Naive thymus-derived CD8-positive, alpha-beta T cell (primary cell): ENCODE measurements around the gene PYROXD2. TPM values are rescaled to one million over a fixed set of nuclear protein-coding genes. Genes with fewer than 3 reads are reported as not detected.
A peak's percentile ranks its signal among the peaks of the same experiment; 100 is the strongest.

ENCODE experiments used
- ATAC-seq, 2 donors: fragments of 150-1000 bp; cut with Tn5 transposase in 1 of 2; sonication (Bioruptor Pico), chemical (Tn5 transposase) in 1 of 2; 1 replicate in 1 of 2; 2 replicates in 1 of 2; pipeline ENCODE4 v1.10.0; 2021; ENCODE audit warnings: mild to moderate bottlenecking in 2 of 2, moderate library complexity in 2 of 2
- POLR2A ChIA-PET: fragments of 350-600 bp; sonication (Branson Sonifier 250); formaldehyde crosslinking; loops from one replicate; lab custom pipeline; 2021; ENCODE audit warnings: antibody characterized with exemption; lab: Charles Lee
- DNase-seq, 10 donors: peaks; one replicate each; pipeline versions ENCODE4 v3.0.0 to v3.0.0-alpha.2; 2020 to 2022
- H3K27ac Mint-ChIP-seq, 10 donors: one replicate each; pipeline ENCODE4 v1.8.0; 2020 to 2022; ENCODE audit warnings: mild to moderate bottlenecking in 10 of 10, mixed read lengths in 10 of 10, moderate library complexity in 4 of 10, inconsistent platforms in 1 of 10
- H3K27me3 Mint-ChIP-seq, 5 donors: one replicate each; pipeline ENCODE4 v1.8.0; 2021 to 2022; ENCODE audit warnings: mixed read lengths in 5 of 5
- H3K36me3 Mint-ChIP-seq, 3 donors: one replicate each; pipeline ENCODE4 v1.8.0; 2020 to 2022; ENCODE audit warnings: mixed read lengths in 3 of 3, mild to moderate bottlenecking in 2 of 3, inconsistent platforms in 1 of 3
- H3K4me1 Mint-ChIP-seq, 4 donors: one replicate each; pipeline ENCODE4 v1.8.0; 2021 to 2022; ENCODE audit warnings: mixed read lengths in 4 of 4
- H3K4me3 Mint-ChIP-seq, 10 donors: one replicate each; pipeline ENCODE4 v1.8.0; 2020 to 2022; ENCODE audit warnings: mild to moderate bottlenecking in 10 of 10, mixed read lengths in 10 of 10, moderate library complexity in 6 of 10, inconsistent platforms in 1 of 10
- H3K9me3 Mint-ChIP-seq, 9 donors: one replicate each; pipeline ENCODE4 v1.8.0; 2020 to 2022; ENCODE audit warnings: mixed read lengths in 9 of 9, mild to moderate bottlenecking in 3 of 9, inconsistent platforms in 1 of 9, moderate library complexity in 1 of 9
- microRNA-seq: library from miRNA; unstranded; fragments of <30 nt; microRNA quantifications from one replicate; pipeline ENCODE4 v1.2.0, GENCODE V29; 2022; ENCODE audit warnings: borderline microRNAs expressed
- polyA plus RNA-seq, 3 donors: library from polyadenylated mRNA; unstranded; fragments of 300-500 nt; fragmentation: Illumina TruSeq; gene quantifications; one replicate each; pipeline ENCODE4 v1.2.3, GENCODE V29; 2021
- total RNA-seq, 8 experiments: library from RNA in 2 of 8; stranded (reverse) in 2 of 8; gene quantifications; one replicate each; pipeline ENCODE4 v1.2.3 and lab custom pipeline; 2021 to 2026

Gene PYROXD2
- total and polyA plus RNA-seq, 5 experiments from 2014 or later: 3.8 to 20.3 (median 5.7) TPM

DNA sequence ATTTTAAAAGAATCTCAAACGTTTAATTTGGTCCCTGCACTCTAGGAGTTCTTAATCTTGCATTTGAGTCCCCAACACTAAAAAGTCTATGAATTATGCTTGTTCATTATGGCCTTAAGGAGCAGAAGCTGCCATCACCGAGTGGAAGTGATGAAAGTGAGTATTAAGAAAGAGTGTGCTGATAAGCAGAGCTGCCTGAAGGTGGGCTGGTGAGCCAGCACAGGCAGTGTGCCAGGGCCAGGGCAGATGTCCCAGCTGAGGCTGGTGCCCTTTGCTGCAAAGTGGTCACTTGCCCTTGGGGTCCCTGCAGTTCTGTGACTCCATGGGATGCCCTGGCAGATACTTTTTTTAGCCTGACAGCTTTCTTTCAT is 74.1 kb downstream of the PYROXD2 start:
- ATAC-seq: no peak
- H3K36me3 Mint-ChIP-seq: no peaks in the 10 kb centered on the region
- peak overlapping the region in 1 of 10 donors; percentile 22 for H3K27ac Mint-ChIP-seq
- peaks cover 0 to 32% (median 10%) of the 10 kb centered on the region in 4 donors for H3K4me1 Mint-ChIP-seq
- DNase-seq: no peak
- peaks cover 5 to 44% (median 21%) of the 10 kb centered on the region in 5 donors for H3K27me3 Mint-ChIP-seq
- POLR2A ChIA-PET: no interaction called here
- no peak overlapping the region for H3K4me3 Mint-ChIP-seq
- peaks cover 0 to 6% (median 2%) of the 10 kb centered on the region in 9 donors for H3K9me3 Mint-ChIP-seq

DNA sequence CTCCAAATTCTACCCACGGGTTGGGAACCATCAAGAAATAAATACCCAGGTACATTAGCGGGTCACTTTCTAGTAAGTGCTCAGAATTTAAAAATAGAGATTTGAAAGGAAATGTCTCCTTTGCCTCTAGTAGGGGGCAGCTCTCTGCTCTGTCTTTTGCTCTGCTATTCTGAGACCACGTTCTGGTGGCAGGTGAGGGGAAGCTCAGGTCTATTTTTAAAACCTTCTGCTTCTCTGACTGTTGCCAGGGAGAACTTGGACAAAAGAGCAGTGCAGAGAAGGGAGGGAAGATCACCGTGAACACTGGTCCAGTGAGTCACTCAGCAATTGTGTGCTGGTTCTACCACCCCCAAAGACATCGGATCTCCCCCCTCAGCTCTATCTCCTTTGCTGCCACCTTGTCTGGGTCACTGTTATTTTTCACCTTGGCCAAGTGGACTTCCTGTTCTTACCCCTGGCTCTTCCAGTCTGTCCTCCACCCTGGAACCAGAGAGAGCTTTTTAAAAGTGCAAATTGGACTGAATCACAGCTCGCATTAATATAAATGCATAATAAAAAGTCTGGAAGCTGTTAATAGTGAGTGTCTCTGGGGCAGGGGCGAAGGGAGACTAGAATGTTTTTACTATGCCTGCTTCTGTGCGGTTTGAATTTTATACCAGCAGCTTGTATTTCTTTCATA is 74.6 kb downstream of the PYROXD2 start:
- peak overlapping the region in 4 of 10 donors; percentile 11 to 38 (median 13) for H3K27ac Mint-ChIP-seq
- no peak for ATAC-seq
- peaks cover 0 to 4% (median 2%) of the 10 kb centered on the region in 9 donors for H3K9me3 Mint-ChIP-seq
- peaks cover 5 to 38% (median 21%) of the 10 kb centered on the region in 5 donors for H3K27me3 Mint-ChIP-seq
- POLR2A ChIA-PET: interaction anchor here (1.7 kb wide), 1 partner anchor 17 kb away, joined by 3 read pairs; no protein-coding TSS in a partner anchor
- no peak for DNase-seq
- peaks cover 0 to 32% (median 10%) of the 10 kb centered on the region in 4 donors for H3K4me1 Mint-ChIP-seq
- H3K4me3 Mint-ChIP-seq: peak overlapping the region in 2 of 10 donors; percentile 50 to 63
- H3K36me3 Mint-ChIP-seq: no peaks in the 10 kb centered on the region

DNA sequence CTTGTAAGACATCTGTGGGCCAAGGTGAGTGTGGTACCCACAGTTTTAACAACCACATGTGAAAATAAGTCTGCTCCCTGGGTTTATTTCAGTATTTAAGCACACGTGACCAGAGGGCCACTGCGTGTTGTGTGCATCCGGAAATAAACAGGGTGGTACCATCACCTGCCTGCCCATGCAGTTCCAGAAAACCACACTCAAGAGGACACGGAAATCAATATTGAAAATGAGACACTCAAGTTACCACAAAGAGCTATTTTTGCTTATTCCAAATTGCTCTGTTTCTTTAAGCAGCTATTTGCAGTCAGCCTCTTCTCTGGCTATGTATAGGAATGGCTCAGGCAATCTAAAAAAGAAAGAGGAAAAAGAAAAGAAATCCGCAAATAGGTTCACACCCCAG is 75.2 kb downstream of the PYROXD2 start:
- Mint-ChIP-seq H3K27ac (peak overlapping the region in 3 of 10 donors; percentile 11 to 76 (median 11)), H3K4me3 (peak overlapping the region in 2 of 10 donors; percentile 50 to 63), H3K27me3 (peaks cover 3 to 33% (median 22%) of the 10 kb centered on the region in 5 donors), H3K36me3 (no peaks in the 10 kb centered on the region), H3K4me1 (peaks cover 0 to 32% (median 10%) of the 10 kb centered on the region in 4 donors), H3K9me3 (peaks cover 0 to 2% (median 0%) of the 10 kb centered on the region in 9 donors)
- no peak for ATAC-seq
- peak in 1 of 10 donors; percentile 5 for DNase-seq
- POLR2A ChIA-PET: interaction anchor here (1.7 kb wide), 1 partner anchor 17 kb away, joined by 3 read pairs; no protein-coding TSS in a partner anchor

DNA sequence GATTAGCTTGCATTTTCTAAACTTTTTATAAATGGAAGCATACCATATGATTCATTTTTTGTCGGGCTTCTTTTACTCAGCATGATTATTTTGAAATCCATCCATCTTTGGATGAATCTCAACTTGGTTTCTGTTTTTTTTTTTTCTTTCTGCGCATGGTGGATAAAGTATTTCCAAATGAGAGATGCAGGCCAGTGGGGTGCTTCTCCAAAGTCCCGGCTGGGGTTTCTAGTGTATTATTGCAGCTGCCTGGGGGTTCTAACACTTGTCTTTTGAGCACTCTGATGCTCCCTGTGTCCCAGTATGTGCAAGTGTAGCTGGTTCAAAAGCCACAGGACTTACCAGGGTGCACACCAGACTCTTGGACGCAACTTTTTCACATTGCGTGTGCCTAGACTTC is 76.1 kb downstream of the PYROXD2 start:
- DNase-seq: no peak
- no peak for ATAC-seq
- Mint-ChIP-seq H3K4me1 (peaks cover 0 to 32% (median 10%) of the 10 kb centered on the region in 4 donors), H3K4me3 (no peak overlapping the region), H3K27me3 (peaks cover 3 to 33% (median 15%) of the 10 kb centered on the region in 5 donors), H3K36me3 (no peaks in the 10 kb centered on the region), H3K27ac (no peak overlapping the region), H3K9me3 (no peaks in the 10 kb centered on the region)
- POLR2A ChIA-PET: interaction anchor here (0.6 to 1.7 kb wide), 3 partner anchors 16 to 105 kb away, joined by 3 to 4 read pairs (median 3); no protein-coding TSS in a partner anchor

DNA sequence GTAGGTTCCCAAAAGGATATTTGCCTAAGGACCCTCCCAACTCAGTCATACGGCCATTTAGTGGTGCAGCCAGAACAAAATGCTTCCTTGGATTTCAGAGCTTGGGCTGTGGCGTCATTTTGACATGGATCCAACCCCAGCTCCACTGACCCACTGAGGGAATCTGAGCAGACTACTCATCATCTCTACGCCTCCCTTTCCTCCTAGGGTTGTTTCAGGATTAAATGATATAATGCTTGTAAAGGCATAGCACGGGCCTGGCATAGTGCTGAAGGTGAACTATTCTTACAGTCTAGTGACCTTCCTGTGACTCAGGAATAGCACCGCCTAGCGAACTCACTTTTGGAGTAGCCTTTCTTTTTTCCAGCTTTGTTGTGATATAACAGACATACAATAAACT is 76.7 kb downstream of the PYROXD2 start:
- POLR2A ChIA-PET: interaction anchor here (1.4 kb wide), 1 partner anchor 17 kb away, joined by 4 read pairs; no protein-coding TSS in a partner anchor
- peaks cover 3 to 31% (median 18%) of the 10 kb centered on the region in 5 donors for H3K27me3 Mint-ChIP-seq
- H3K36me3 Mint-ChIP-seq: no peaks in the 10 kb centered on the region
- H3K27ac Mint-ChIP-seq: no peak overlapping the region
- no peak for DNase-seq
- peaks cover 0 to 32% (median 10%) of the 10 kb centered on the region in 4 donors for H3K4me1 Mint-ChIP-seq
- no peaks in the 10 kb centered on the region for H3K9me3 Mint-ChIP-seq
- no peak overlapping the region for H3K4me3 Mint-ChIP-seq
- no peak for ATAC-seq

DNA sequence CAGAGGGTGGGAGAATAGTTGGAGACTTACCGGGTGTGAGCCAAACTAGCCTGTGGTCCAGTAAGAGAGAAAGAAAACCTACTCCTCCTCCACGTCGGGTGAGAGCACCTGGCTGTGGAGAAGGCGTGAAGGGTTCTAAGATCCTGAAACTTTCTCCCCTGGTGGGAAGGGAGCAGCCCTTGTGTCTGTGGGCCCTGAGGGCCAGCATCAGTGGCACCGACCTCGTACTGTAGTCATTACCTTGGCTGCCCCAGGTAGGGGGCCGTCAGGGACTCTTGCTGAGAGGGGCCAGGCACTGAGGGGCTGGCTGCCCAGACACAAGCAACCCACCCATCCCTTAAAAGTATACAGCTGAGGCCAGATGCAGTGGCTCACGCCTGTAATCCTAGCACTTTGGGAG is 77.5 kb downstream of the PYROXD2 start:
- Mint-ChIP-seq H3K9me3 (no peaks in the 10 kb centered on the region), H3K27me3 (peaks cover 3 to 22% (median 14%) of the 10 kb centered on the region in 5 donors), H3K36me3 (no peaks in the 10 kb centered on the region), H3K4me3 (no peak overlapping the region), H3K27ac (no peak overlapping the region), H3K4me1 (peaks cover 0 to 32% (median 10%) of the 10 kb centered on the region in 4 donors)
- ATAC-seq (no peak), DNase-seq (no peak)
- POLR2A ChIA-PET: no interaction called here

Small RNA genes within 50 kb of the gene (microRNA-seq; reads per million reads assigned to microRNA genes)
- 26.7 reads per million, percentile 44 among the genes with 10 or more reads in this experiment for gene MIR1287
- gene MIR4685: 2.7 reads per million

Other genes with a start within 250 kb of the PYROXD2 start
- gene LOXL4, start 147.0 kb downstream of the PYROXD2 start, total RNA-seq: not detected
- under 1 TPM in 1 of 3 donors, not detected in 2; 0.12 TPM for gene LOXL4, start 147.0 kb downstream of the PYROXD2 start, polyA plus RNA-seq
- 10 to 100 TPM; 80.6 to 86.6 TPM for gene HPS1, start 31.8 kb upstream of the PYROXD2 start, total RNA-seq
- gene HPS1, start 31.8 kb upstream of the PYROXD2 start, polyA plus RNA-seq: 10 to 100 TPM; 50.9 to 73.8 (median 62.0) TPM